ENCODE results near the gene ADGRV1. TPM values are rescaled to one million over a fixed set of nuclear protein-coding genes. Genes with fewer than 3 reads are reported as not detected.

ADGRV1 gene
- total RNA-seq, 2 donors from 2014 or later = 0.44 to 0.52 TPM

GRCh38 chr5:91098541-91098940 lies 539.9 kb downstream of the ADGRV1 start:
- no peak overlapping the region for H3K4me3 Mint-ChIP-seq
- H3K27ac Mint-ChIP-seq = no peak overlapping the region
- peaks cover 30% of the 10 kb centered on the region for H3K27me3 Mint-ChIP-seq
- no peak for DNase-seq
- no peak for ATAC-seq
- H3K9me3 ChIP-seq (ENCODE audit: control insufficient read depth, low read length, poor library complexity, severe bottlenecking) = no peaks in the 10 kb centered on the region
- H3K36me3 Mint-ChIP-seq (ENCODE audit: low read depth) = no peaks in the 10 kb centered on the region
- peaks cover 2% of the 10 kb centered on the region for H3K4me1 Mint-ChIP-seq

- peaks cover 2% of the 10 kb centered on the region for H3K4me1 Mint-ChIP-seq
- ATAC-seq (peak; percentile 78), DNase-seq (peak in 2 of 3 donors; percentile 11 to 14)
- no peak overlapping the region for H3K4me3 Mint-ChIP-seq
- no peaks in the 10 kb centered on the region for H3K9me3 ChIP-seq (ENCODE audit: control insufficient read depth, low read length, poor library complexity, severe bottlenecking)
- no peaks in the 10 kb centered on the region for H3K36me3 Mint-ChIP-seq (ENCODE audit: low read depth)
- peaks cover 25% of the 10 kb centered on the region for H3K27me3 Mint-ChIP-seq
- H3K27ac Mint-ChIP-seq = no peak overlapping the region
Measured at GRCh38 chr5:91101600-91102379, 543.2 kb downstream of the ADGRV1 start.

GRCh38 chr5:91103353-91104061 lies 544.9 kb downstream of the ADGRV1 start:
- H3K27ac Mint-ChIP-seq = no peak overlapping the region
- ATAC-seq = no peak
- DNase-seq = no peak
- H3K27me3 Mint-ChIP-seq = peaks cover 33% of the 10 kb centered on the region
- H3K36me3 Mint-ChIP-seq (ENCODE audit: low read depth) = no peaks in the 10 kb centered on the region
- peaks cover 2% of the 10 kb centered on the region for H3K4me1 Mint-ChIP-seq
- H3K9me3 ChIP-seq (ENCODE audit: control insufficient read depth, low read length, poor library complexity, severe bottlenecking) = no peaks in the 10 kb centered on the region
- no peak overlapping the region for H3K4me3 Mint-ChIP-seq

GRCh38 chr5:91104062-91104448 lies 545.5 kb downstream of the ADGRV1 start:
- ATAC-seq (no peak), DNase-seq (no peak)
- Mint-ChIP-seq H3K4me3 (no peak overlapping the region), H3K27ac (no peak overlapping the region), H3K36me3 (ENCODE audit: low read depth) (no peaks in the 10 kb centered on the region), H3K4me1 (peaks cover 2% of the 10 kb centered on the region), H3K27me3 (peaks cover 32% of the 10 kb centered on the region)
- no peaks in the 10 kb centered on the region for H3K9me3 ChIP-seq (ENCODE audit: control insufficient read depth, low read length, poor library complexity, severe bottlenecking)

- Mint-ChIP-seq H3K4me3 (no peak overlapping the region), H3K27ac (no peak overlapping the region), H3K27me3 (peaks cover 19% of the 10 kb centered on the region), H3K36me3 (ENCODE audit: low read depth) (no peaks in the 10 kb centered on the region), H3K4me1 (no peaks in the 10 kb centered on the region)
- no peaks in the 10 kb centered on the region for H3K9me3 ChIP-seq (ENCODE audit: control insufficient read depth, low read length, poor library complexity, severe bottlenecking)
- ATAC-seq (no peak), DNase-seq (no peak)
Measured at GRCh38 chr5:91106842-91107511, 548.4 kb downstream of the ADGRV1 start.

- Mint-ChIP-seq H3K4me3 (no peak overlapping the region), H3K27me3 (peaks cover 24% of the 10 kb centered on the region), H3K36me3 (ENCODE audit: low read depth) (no peaks in the 10 kb centered on the region), H3K27ac (no peak overlapping the region), H3K4me1 (no peaks in the 10 kb centered on the region)
- DNase-seq = no peak
- no peak for ATAC-seq
- no peaks in the 10 kb centered on the region for H3K9me3 ChIP-seq (ENCODE audit: control insufficient read depth, low read length, poor library complexity, severe bottlenecking)
Measured at GRCh38 chr5:91109634-91110033, 551.0 kb downstream of the ADGRV1 start.

GRCh38 chr5:91110686-91111085 lies 552.1 kb downstream of the ADGRV1 start:
- H3K9me3 ChIP-seq (ENCODE audit: control insufficient read depth, low read length, poor library complexity, severe bottlenecking) = no peaks in the 10 kb centered on the region
- no peaks in the 10 kb centered on the region for H3K36me3 Mint-ChIP-seq (ENCODE audit: low read depth)
- peaks cover 27% of the 10 kb centered on the region for H3K27me3 Mint-ChIP-seq
- no peaks in the 10 kb centered on the region for H3K4me1 Mint-ChIP-seq
- H3K4me3 Mint-ChIP-seq = no peak overlapping the region
- H3K27ac Mint-ChIP-seq = no peak overlapping the region
- no peak for ATAC-seq
- DNase-seq = no peak

GRCh38 chr5:91111473-91112238 lies 553.1 kb downstream of the ADGRV1 start:
- Mint-ChIP-seq H3K4me3 (no peak overlapping the region), H3K27ac (no peak overlapping the region)
- DNase-seq = no peak

GRCh38 chr5:91114658-91115057 lies 556.1 kb downstream of the ADGRV1 start:
- H3K9me3 ChIP-seq (ENCODE audit: control insufficient read depth, low read length, poor library complexity, severe bottlenecking) = no peaks in the 10 kb centered on the region
- H3K36me3 Mint-ChIP-seq (ENCODE audit: low read depth) = no peaks in the 10 kb centered on the region
- peaks cover 20% of the 10 kb centered on the region for H3K27me3 Mint-ChIP-seq
- ATAC-seq (no peak), DNase-seq (no peak)
- no peak overlapping the region for H3K4me3 Mint-ChIP-seq
- no peak overlapping the region for H3K27ac Mint-ChIP-seq
- peaks cover 2% of the 10 kb centered on the region for H3K4me1 Mint-ChIP-seq

More at GRCh38 chr5:91111473-91112238, 553.1 kb downstream of the ADGRV1 start:
- Mint-ChIP-seq H3K27me3 (peaks cover 29% of the 10 kb centered on the region), H3K4me1 (no peaks in the 10 kb centered on the region), H3K36me3 (ENCODE audit: low read depth) (no peaks in the 10 kb centered on the region)
- no peak for ATAC-seq
- no peaks in the 10 kb centered on the region for H3K9me3 ChIP-seq (ENCODE audit: control insufficient read depth, low read length, poor library complexity, severe bottlenecking)

GRCh38 chr5:91118354-91118753 lies 559.8 kb downstream of the ADGRV1 start:
- H3K4me1 Mint-ChIP-seq = peaks cover 2% of the 10 kb centered on the region
- ATAC-seq = no peak
- no peak for DNase-seq

GRCh38 chr5:91118796-91119195 lies 560.2 kb downstream of the ADGRV1 start:
- DNase-seq (no peak), ATAC-seq (no peak)
- Mint-ChIP-seq H3K36me3 (ENCODE audit: low read depth) (no peaks in the 10 kb centered on the region), H3K27me3 (peaks cover 5% of the 10 kb centered on the region), H3K27ac (no peak overlapping the region), H3K4me3 (no peak overlapping the region), H3K4me1 (peaks cover 2% of the 10 kb centered on the region)
- no peaks in the 10 kb centered on the region for H3K9me3 ChIP-seq (ENCODE audit: control insufficient read depth, low read length, poor library complexity, severe bottlenecking)

More at GRCh38 chr5:91118354-91118753, 559.8 kb downstream of the ADGRV1 start:
- peaks cover 5% of the 10 kb centered on the region for H3K27me3 Mint-ChIP-seq
- H3K4me3 Mint-ChIP-seq = no peak overlapping the region
- H3K27ac Mint-ChIP-seq = no peak overlapping the region
- H3K9me3 ChIP-seq (ENCODE audit: control insufficient read depth, low read length, poor library complexity, severe bottlenecking) = no peaks in the 10 kb centered on the region
- H3K36me3 Mint-ChIP-seq (ENCODE audit: low read depth) = no peaks in the 10 kb centered on the region

GRCh38 chr5:91119217-91119616 lies 560.6 kb downstream of the ADGRV1 start:
- Mint-ChIP-seq H3K4me1 (peaks cover 2% of the 10 kb centered on the region), H3K27me3 (peaks cover 5% of the 10 kb centered on the region), H3K27ac (no peak overlapping the region), H3K4me3 (no peak overlapping the region), H3K36me3 (ENCODE audit: low read depth) (no peaks in the 10 kb centered on the region)
- ATAC-seq (no peak), DNase-seq (no peak)
- H3K9me3 ChIP-seq (ENCODE audit: control insufficient read depth, low read length, poor library complexity, severe bottlenecking) = no peaks in the 10 kb centered on the region

All from T-helper 17 cell (primary cell).